ENCODE results near the gene THOC5. TPM values are rescaled to one million over a fixed set of nuclear protein-coding genes. Genes with fewer than 3 reads are reported as not detected.

The THOC5 gene
- polyA plus RNA-seq, 2 donors: 11.7 to 15.5 TPM

Other genes with a start within 250 kb of the THOC5 start
- gene GAS2L1, start 247.1 kb downstream of the THOC5 start, polyA plus RNA-seq: 10 to 100 TPM; 24.3 to 25.2 TPM
- 1 to 10 TPM in 1 of 2 donors, under 1 TPM in 1; 0.48 to 1.0 TPM for gene RASL10A, start 238.1 kb downstream of the THOC5 start, polyA plus RNA-seq
- gene AP1B1, start 165.2 kb downstream of the THOC5 start, polyA plus RNA-seq: 10 to 100 TPM; 32.0 to 44.6 TPM
- under 1 TPM in 1 of 2 donors, not detected in 1; 0.04 TPM for gene RFPL1, start 115.2 kb downstream of the THOC5 start, polyA plus RNA-seq
- gene NEFH, start 73.5 kb downstream of the THOC5 start, polyA plus RNA-seq: under 1 TPM; 0.16 to 0.42 TPM
- 10 to 100 TPM; 20.2 to 21.5 TPM for gene NIPSNAP1, start 27.4 kb upstream of the THOC5 start, polyA plus RNA-seq
- 1 to 10 TPM; 7.5 to 8.3 TPM for gene NF2, start 49.9 kb upstream of the THOC5 start, polyA plus RNA-seq
- gene CABP7, start 166.2 kb upstream of the THOC5 start, polyA plus RNA-seq: under 1 TPM; 0.04 TPM
- gene ZMAT5, start 213.2 kb upstream of the THOC5 start, polyA plus RNA-seq: 10 to 100 TPM; 20.3 to 31.2 TPM
- 100 to 1,000 TPM; 171 to 204 TPM for gene UQCR10, start 213.6 kb upstream of the THOC5 start, polyA plus RNA-seq